Measurements from ENCODE around the gene MYMX.

MYMX gene

GRCh38 chr6:44248579-44248978 lies 31.9 kb downstream of the MYMX start:
- ATAC-seq, result no peak
- TF ChIP-seq ZNF70 (CRISPR knock-in tag; IDR thresholded peaks at IDR 0.05) (no peak), BACH2 (CRISPR knock-in tag; IDR thresholded peaks at IDR 0.05; ENCODE audit: borderline replicate concordance) (no peak), CSDC2 (CRISPR knock-in tag; IDR thresholded peaks at IDR 0.05) (no peak), ZC3H10 (CRISPR knock-in tag; IDR thresholded peaks at IDR 0.05) (no peak), ESRRG (CRISPR knock-in tag; IDR thresholded peaks at IDR 0.05) (no peak), ARNTL (CRISPR knock-in tag; IDR thresholded peaks at IDR 0.05; ENCODE audit: borderline replicate concordance, low read depth) (no peak), ZFP30 (CRISPR knock-in tag; IDR thresholded peaks at IDR 0.05) (no peak), TOX (CRISPR knock-in tag; IDR thresholded peaks at IDR 0.05; ENCODE audit: borderline replicate concordance) (no peak)
- TF ChIP-seq, protein P1, sequence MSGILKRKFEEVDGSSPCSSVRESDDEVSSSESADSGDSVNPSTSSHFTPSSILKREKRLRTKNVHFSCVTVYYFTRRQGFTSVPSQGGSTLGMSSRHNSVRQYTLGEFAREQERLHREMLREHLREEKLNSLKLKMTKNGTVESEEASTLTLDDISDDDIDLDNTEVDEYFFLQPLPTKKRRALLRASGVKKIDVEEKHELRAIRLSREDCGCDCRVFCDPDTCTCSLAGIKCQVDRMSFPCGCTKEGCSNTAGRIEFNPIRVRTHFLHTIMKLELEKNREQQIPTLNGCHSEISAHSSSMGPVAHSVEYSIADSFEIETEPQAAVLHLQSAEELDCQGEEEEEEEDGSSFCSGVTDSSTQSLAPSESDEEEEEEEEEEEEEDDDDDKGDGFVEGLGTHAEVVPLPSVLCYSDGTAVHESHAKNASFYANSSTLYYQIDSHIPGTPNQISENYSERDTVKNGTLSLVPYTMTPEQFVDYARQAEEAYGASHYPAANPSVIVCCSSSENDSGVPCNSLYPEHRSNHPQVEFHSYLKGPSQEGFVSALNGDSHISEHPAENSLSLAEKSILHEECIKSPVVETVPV (CRISPR knock-in tag; IDR thresholded peaks at IDR 0.05), result no peak
- TF ChIP-seq, protein P2, sequence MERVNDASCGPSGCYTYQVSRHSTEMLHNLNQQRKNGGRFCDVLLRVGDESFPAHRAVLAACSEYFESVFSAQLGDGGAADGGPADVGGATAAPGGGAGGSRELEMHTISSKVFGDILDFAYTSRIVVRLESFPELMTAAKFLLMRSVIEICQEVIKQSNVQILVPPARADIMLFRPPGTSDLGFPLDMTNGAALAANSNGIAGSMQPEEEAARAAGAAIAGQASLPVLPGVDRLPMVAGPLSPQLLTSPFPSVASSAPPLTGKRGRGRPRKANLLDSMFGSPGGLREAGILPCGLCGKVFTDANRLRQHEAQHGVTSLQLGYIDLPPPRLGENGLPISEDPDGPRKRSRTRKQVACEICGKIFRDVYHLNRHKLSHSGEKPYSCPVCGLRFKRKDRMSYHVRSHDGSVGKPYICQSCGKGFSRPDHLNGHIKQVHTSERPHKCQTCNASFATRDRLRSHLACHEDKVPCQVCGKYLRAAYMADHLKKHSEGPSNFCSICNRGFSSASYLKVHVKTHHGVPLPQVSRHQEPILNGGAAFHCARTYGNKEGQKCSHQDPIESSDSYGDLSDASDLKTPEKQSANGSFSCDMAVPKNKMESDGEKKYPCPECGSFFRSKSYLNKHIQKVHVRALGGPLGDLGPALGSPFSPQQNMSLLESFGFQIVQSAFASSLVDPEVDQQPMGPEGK (CRISPR knock-in tag; IDR thresholded peaks at IDR 0.05; ENCODE audit: borderline replicate concordance), result no peak

DNA sequence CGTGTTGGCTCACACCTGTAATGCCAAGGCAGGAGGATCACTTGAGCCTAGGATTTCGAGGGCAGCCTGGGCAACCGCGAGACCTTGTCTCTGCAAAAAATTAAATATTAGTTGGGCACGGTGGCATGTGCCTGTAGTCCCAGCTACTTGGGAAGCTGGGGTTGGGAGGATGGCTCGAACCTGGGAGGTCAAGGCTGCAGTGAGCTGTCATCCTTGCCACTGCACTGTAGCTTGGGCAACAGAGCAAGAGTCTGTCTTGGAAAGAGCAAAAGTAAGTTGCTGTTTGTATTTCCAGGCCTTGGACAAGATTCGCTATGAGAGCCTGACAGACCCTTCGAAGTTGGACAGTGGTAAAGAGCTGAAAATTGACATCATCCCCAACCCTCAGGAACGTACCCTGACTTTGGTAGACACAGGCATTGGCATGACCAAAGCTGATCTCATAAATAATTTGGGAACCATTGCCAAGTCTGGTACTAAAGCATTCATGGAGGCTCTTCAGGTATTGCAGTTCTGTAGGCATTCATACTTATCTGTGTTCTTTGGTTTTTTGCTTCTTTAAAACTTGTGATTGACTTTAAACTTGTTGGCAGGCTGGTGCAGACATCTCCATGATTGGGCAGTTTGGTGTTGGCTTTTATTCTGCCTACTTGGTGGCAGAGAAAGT lies 32.5 kb downstream of the MYMX start:
- ATAC-seq, result no peak
- TF ChIP-seq PPARA (CRISPR knock-in tag; IDR thresholded peaks at IDR 0.05; ENCODE audit: borderline replicate concordance) (no peak), ZNF70 (CRISPR knock-in tag; IDR thresholded peaks at IDR 0.05) (no peak), ZFP30 (CRISPR knock-in tag; IDR thresholded peaks at IDR 0.05) (no peak), BACH2 (CRISPR knock-in tag; IDR thresholded peaks at IDR 0.05; ENCODE audit: borderline replicate concordance) (no peak), CSDC2 (CRISPR knock-in tag; IDR thresholded peaks at IDR 0.05) (no peak)
- TF ChIP-seq, protein P3, sequence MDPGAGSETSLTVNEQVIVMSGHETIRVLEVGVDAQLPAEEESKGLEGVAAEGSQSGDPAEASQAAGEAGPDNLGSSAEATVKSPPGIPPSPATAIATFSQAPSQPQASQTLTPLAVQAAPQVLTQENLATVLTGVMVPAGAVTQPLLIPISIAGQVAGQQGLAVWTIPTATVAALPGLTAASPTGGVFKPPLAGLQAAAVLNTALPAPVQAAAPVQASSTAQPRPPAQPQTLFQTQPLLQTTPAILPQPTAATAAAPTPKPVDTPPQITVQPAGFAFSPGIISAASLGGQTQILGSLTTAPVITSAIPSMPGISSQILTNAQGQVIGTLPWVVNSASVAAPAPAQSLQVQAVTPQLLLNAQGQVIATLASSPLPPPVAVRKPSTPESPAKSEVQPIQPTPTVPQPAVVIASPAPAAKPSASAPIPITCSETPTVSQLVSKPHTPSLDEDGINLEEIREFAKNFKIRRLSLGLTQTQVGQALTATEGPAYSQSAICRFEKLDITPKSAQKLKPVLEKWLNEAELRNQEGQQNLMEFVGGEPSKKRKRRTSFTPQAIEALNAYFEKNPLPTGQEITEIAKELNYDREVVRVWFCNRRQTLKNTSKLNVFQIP (CRISPR knock-in tag; IDR thresholded peaks at IDR 0.05; ENCODE audit: borderline replicate concordance, low read depth), result no peak

DNA sequence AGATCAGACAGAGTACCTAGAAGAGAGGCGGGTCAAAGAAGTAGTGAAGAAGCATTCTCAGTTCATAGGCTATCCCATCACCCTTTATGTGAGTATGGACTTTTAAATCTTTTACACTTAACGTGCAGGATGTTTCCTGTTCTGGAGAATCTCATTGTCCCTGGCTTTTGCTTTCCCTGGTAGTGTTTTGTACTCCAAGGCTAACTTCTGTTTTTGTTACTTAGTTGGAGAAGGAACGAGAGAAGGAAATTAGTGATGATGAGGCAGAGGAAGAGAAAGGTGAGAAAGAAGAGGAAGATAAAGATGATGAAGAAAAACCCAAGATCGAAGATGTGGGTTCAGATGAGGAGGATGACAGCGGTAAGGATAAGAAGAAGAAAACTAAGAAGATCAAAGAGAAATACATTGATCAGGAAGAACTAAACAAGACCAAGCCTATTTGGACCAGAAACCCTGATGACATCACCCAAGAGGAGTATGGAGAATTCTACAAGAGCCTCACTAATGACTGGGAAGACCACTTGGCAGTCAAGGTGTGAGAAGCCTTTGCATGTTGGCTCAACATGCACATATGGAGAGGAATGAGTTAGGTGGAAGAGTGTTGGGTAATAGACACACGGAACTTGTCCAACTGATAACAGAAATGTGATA lies 33.5 kb downstream of the MYMX start:
- no peak for ATAC-seq
- TF ChIP-seq ZNF70 (CRISPR knock-in tag; IDR thresholded peaks at IDR 0.05) (no peak), ZFP30 (CRISPR knock-in tag; IDR thresholded peaks at IDR 0.05) (no peak), GLIS3 (CRISPR knock-in tag; IDR thresholded peaks at IDR 0.05) (no peak), ZC3H10 (CRISPR knock-in tag; IDR thresholded peaks at IDR 0.05) (no peak), TOX (CRISPR knock-in tag; IDR thresholded peaks at IDR 0.05; ENCODE audit: borderline replicate concordance) (no peak), ISL1 (CRISPR knock-in tag; IDR thresholded peaks at IDR 0.05) (no peak), CSDC2 (CRISPR knock-in tag; IDR thresholded peaks at IDR 0.05) (no peak), ZNF8 (CRISPR knock-in tag; IDR thresholded peaks at IDR 0.05) (no peak), SNAI2 (CRISPR knock-in tag; IDR thresholded peaks at IDR 0.05) (no peak), ZFP3 (CRISPR knock-in tag; IDR thresholded peaks at IDR 0.05) (no peak), ESRRG (CRISPR knock-in tag; IDR thresholded peaks at IDR 0.05) (no peak)
- TF ChIP-seq, protein P1 (CRISPR knock-in tag; IDR thresholded peaks at IDR 0.05), result no peak
- TF ChIP-seq, protein P4, sequence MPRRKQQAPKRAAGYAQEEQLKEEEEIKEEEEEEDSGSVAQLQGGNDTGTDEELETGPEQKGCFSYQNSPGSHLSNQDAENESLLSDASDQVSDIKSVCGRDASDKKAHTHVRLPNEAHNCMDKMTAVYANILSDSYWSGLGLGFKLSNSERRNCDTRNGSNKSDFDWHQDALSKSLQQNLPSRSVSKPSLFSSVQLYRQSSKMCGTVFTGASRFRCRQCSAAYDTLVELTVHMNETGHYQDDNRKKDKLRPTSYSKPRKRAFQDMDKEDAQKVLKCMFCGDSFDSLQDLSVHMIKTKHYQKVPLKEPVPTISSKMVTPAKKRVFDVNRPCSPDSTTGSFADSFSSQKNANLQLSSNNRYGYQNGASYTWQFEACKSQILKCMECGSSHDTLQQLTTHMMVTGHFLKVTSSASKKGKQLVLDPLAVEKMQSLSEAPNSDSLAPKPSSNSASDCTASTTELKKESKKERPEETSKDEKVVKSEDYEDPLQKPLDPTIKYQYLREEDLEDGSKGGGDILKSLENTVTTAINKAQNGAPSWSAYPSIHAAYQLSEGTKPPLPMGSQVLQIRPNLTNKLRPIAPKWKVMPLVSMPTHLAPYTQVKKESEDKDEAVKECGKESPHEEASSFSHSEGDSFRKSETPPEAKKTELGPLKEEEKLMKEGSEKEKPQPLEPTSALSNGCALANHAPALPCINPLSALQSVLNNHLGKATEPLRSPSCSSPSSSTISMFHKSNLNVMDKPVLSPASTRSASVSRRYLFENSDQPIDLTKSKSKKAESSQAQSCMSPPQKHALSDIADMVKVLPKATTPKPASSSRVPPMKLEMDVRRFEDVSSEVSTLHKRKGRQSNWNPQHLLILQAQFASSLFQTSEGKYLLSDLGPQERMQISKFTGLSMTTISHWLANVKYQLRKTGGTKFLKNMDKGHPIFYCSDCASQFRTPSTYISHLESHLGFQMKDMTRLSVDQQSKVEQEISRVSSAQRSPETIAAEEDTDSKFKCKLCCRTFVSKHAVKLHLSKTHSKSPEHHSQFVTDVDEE (CRISPR knock-in tag; IDR thresholded peaks at IDR 0.05), result no peak
- TF ChIP-seq, protein P5, sequence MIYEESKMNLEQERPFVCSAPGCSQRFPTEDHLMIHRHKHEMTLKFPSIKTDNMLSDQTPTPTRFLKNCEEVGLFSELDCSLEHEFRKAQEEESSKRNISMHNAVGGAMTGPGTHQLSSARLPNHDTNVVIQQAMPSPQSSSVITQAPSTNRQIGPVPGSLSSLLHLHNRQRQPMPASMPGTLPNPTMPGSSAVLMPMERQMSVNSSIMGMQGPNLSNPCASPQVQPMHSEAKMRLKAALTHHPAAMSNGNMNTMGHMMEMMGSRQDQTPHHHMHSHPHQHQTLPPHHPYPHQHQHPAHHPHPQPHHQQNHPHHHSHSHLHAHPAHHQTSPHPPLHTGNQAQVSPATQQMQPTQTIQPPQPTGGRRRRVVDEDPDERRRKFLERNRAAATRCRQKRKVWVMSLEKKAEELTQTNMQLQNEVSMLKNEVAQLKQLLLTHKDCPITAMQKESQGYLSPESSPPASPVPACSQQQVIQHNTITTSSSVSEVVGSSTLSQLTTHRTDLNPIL (CRISPR knock-in tag; IDR thresholded peaks at IDR 0.05; ENCODE audit: low read depth), result no peak
